Parathyroid adenoma (tissue), 2 donors: ENCODE data around the gene SSC4D.
"Not testable (repeated sequence)": the region's sequence is repeated elsewhere in the genome, so short reads cannot be mapped to it uniquely, and the experiment has no call there.

Experiments
- H2AFZ ChIP-seq: fragments of 300-600 bp; sonication (generic); one replicate; pipeline ENCODE4 v1.7.0; 2017; ENCODE audit warnings: antibody characterized with exemption, mild to moderate bottlenecking
- H3K27ac ChIP-seq: fragments of 300-600 bp; sonication (generic); one replicate; pipeline ENCODE4 v1.7.0; 2017
- H3K27me3 ChIP-seq: fragments of 300-600 bp; sonication (generic); one replicate; pipeline ENCODE4 v1.7.0; 2017; ENCODE audit warnings: low read length; ENCODE audit not compliant: control insufficient read depth, insufficient read depth
- H3K36me3 ChIP-seq: fragments of 300-600 bp; sonication (generic); one replicate; pipeline ENCODE4 v1.7.0; 2017; ENCODE audit warnings: low read length; ENCODE audit not compliant: control insufficient read depth, insufficient read depth
- H3K4me1 ChIP-seq: fragments of 300-600 bp; sonication (generic); one replicate; pipeline ENCODE4 v1.7.0; 2017; ENCODE audit warnings: control low read depth
- H3K4me2 ChIP-seq: fragments of 300-600 bp; sonication (generic); one replicate; pipeline ENCODE4 v1.7.0; 2017; ENCODE audit warnings: low read length
- H3K4me3 ChIP-seq: fragments of 300-600 bp; sonication (generic); one replicate; pipeline ENCODE4 v1.7.0; 2017; ENCODE audit warnings: low read depth, low read length
- H3K79me2 ChIP-seq: fragments of 300-600 bp; sonication (generic); one replicate; pipeline ENCODE4 v1.7.0; 2017; ENCODE audit warnings: control low read depth
- H3K9ac ChIP-seq: fragments of 300-600 bp; sonication (generic); one replicate; pipeline ENCODE4 v1.7.0; 2017; ENCODE audit warnings: mild to moderate bottlenecking
- H3K9me3 ChIP-seq: fragments of 300-600 bp; sonication (generic); one replicate; pipeline ENCODE4 v1.7.0; 2017; ENCODE audit warnings: low read length; ENCODE audit not compliant: control insufficient read depth
- TF ChIP-seq, protein P1 (sequence below): fragments of 300-600 bp; sonication (generic); IDR thresholded peaks from one replicate; pipeline ENCODE4 v1.7.0; 2017; ENCODE audit warnings: antibody characterized with exemption, mild to moderate bottlenecking
- donor health status: primary hyperparathyroidism.

Gene SSC4D

DNA sequence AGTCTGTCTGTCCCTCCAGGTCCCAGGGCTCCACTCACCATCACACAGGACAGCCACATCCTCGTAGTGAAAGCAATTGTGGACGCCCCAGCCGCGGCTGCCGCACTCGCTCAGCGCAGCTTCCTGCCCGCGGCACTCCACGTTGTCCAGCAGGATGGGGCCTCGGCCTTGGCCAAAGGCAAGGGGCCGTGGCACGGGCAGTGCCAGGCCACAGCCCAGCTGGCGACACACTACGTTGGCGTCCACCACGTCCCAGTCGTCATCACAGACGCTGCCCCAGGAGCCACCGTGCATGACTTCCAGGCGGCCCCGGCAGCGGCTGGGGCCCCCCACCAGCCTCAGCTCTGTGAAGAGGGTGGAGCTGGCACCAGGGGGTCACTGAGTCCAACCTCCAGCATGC is 9.2 kb downstream of the SSC4D start:
- H3K4me2 ChIP-seq: no peak overlapping the region
- TF ChIP-seq, protein P1, sequence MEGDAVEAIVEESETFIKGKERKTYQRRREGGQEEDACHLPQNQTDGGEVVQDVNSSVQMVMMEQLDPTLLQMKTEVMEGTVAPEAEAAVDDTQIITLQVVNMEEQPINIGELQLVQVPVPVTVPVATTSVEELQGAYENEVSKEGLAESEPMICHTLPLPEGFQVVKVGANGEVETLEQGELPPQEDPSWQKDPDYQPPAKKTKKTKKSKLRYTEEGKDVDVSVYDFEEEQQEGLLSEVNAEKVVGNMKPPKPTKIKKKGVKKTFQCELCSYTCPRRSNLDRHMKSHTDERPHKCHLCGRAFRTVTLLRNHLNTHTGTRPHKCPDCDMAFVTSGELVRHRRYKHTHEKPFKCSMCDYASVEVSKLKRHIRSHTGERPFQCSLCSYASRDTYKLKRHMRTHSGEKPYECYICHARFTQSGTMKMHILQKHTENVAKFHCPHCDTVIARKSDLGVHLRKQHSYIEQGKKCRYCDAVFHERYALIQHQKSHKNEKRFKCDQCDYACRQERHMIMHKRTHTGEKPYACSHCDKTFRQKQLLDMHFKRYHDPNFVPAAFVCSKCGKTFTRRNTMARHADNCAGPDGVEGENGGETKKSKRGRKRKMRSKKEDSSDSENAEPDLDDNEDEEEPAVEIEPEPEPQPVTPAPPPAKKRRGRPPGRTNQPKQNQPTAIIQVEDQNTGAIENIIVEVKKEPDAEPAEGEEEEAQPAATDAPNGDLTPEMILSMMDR: no peak
- H3K4me1 ChIP-seq: peaks cover 6% of the 10 kb centered on the region
- no peak overlapping the region for H3K27ac ChIP-seq
- H3K27me3 ChIP-seq: no peaks in the 10 kb centered on the region
- no peaks in the 10 kb centered on the region for H3K79me2 ChIP-seq
- no peak overlapping the region for H3K4me3 ChIP-seq
- H3K9me3 ChIP-seq: no peaks in the 10 kb centered on the region
- H3K9ac ChIP-seq: no peak overlapping the region
- no peak overlapping the region for H2AFZ ChIP-seq
- H3K36me3 ChIP-seq: no peaks in the 10 kb centered on the region

DNA sequence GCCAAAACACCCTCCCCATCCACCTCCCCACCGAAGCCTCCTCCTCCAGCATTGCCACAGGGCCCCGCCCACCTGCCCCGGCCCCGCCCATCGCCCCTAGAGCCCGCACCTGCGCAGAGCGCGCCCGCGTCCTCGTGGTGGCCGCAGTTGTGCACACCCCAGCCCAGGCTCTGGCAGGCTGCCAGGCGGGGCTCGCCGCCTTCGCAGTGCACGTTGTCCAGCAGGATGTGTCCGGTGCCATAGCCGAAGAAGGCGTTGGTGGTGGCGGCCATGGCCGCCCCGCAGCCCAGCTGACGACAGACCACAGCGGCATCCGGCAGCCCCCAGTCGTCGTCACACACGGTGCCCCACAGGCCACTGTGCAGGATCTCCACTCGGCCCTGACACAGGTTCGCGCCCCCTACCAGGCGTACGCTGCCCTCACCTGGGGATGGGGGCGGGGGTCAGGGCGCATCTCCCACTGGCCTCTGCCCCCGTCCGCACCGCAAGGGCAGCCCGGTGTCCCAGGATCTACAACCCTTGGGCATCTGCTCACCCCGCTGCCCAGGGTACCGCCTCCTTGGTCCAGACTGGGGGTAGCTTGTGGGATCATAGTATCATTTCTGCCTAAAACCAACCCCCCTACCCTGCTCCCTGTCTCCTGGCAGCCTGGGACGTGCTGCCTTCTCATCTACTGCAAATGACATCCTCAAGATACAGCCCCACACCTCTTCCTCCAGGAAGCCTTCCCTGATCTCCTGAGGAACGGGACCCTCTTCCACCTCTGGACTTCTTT is 11.9 kb downstream of the SSC4D start:
- peaks cover 6% of the 10 kb centered on the region for H3K4me1 ChIP-seq
- H3K27ac ChIP-seq: no peak overlapping the region
- H3K9ac ChIP-seq: no peak overlapping the region
- no peaks in the 10 kb centered on the region for H3K36me3 ChIP-seq
- H3K4me2 ChIP-seq: peak overlapping the region; percentile 74
- TF ChIP-seq, protein P1: no peak
- H3K4me3 ChIP-seq: peak overlapping the region; percentile 48
- H3K9me3 ChIP-seq: no peaks in the 10 kb centered on the region
- no peaks in the 10 kb centered on the region for H3K79me2 ChIP-seq
- no peaks in the 10 kb centered on the region for H3K27me3 ChIP-seq
- peak overlapping the region; percentile 77 for H2AFZ ChIP-seq

DNA sequence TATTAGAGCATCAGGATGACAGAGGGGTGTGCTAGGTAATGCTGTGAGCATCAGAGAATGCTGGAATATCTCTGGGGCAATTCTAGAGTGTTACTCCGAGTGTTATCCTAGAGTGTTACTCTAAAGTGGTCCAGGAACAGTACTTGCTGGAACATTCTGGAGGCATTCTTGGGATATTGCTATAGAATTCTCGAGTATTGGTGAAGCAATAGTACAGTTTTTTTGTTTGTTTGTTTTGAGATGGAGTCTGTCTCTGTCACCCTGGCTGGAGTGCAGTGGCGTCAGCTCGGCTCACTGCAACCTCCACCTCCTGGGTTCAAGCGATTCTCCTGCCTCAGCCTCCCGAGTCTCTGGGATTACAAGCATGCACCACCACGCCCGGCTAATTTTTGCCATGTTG is 12.6 kb downstream of the SSC4D start:
- Histone ChIP-seq H3K27ac (no peak overlapping the region), H3K4me2 (peak overlapping the region; percentile 74), H3K27me3 (no peaks in the 10 kb centered on the region), H3K79me2 (no peaks in the 10 kb centered on the region), H3K4me1 (peaks cover 6% of the 10 kb centered on the region), H2AFZ (peak overlapping the region; percentile 77), H3K9me3 (no peaks in the 10 kb centered on the region), H3K36me3 (no peaks in the 10 kb centered on the region), H3K4me3 (no peak overlapping the region), H3K9ac (no peak overlapping the region)
- TF ChIP-seq, protein P1: no peak

DNA sequence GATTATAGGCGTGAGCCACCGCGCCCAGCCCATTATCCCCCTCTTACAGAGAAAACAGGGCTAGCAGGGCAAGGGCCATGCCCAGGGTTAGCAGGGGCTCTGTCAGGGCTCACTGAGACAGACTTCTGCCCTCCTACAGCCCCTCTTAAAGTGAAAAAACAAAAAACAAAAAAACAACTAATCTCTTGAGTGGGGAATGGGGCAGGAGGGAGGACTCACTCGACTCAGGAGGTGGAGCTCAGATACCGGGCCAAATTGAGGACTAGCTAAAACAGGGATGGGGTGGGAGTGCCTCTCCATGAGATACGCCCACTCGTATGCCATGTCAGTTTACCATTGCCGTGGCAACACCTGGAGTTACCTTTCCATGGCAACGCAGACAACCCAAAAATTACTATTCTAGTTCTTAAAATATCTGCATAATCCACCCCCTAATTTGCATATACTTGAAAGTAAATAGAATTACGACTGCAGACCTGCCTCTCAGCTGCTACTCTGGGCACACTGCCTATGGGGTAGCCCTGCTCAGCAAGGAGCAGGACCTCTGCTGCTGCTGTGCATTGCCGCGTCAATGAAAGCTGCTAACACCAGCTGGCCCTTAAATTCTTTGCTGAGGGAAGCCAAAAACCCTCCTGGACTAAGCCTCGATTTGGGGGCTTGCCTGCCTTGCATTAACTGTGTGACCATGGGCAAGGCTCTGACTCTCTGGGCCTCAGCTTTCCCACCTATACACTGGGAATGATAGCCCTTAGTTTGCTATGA is 13.4 kb downstream of the SSC4D start:
- no peak overlapping the region for H2AFZ ChIP-seq
- no peak overlapping the region for H3K4me3 ChIP-seq
- no peaks in the 10 kb centered on the region for H3K79me2 ChIP-seq
- peaks cover 6% of the 10 kb centered on the region for H3K4me1 ChIP-seq
- TF ChIP-seq, protein P1: no peak
- H3K9me3 ChIP-seq: no peaks in the 10 kb centered on the region
- H3K27me3 ChIP-seq: no peaks in the 10 kb centered on the region
- no peak overlapping the region for H3K4me2 ChIP-seq
- no peak overlapping the region for H3K27ac ChIP-seq
- no peaks in the 10 kb centered on the region for H3K36me3 ChIP-seq
- no peak overlapping the region for H3K9ac ChIP-seq

DNA sequence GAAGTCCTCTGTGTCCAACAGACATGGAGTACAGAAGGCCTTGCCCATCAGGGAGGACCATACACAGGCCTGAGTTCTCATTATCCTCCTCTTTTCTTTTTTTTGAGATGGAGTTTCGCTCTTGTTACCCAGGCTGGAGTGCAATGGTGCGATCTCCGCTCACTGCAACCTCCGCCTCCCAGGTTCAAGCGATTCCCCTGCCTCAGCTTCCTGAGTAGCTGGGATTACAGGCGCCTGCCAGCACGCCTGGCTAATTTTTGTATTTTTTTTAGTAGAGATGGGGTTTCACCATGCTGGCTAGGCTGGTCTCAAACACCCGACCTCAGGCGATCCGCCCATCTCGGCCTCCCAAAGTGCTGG is 13.9 kb downstream of the SSC4D start:
- not testable (repeated sequence) for H3K4me3 ChIP-seq, H3K4me2 ChIP-seq, H3K27me3 ChIP-seq, H2AFZ ChIP-seq, H3K9ac ChIP-seq, H3K4me1 ChIP-seq, H3K9me3 ChIP-seq, H3K36me3 ChIP-seq, H3K79me2 ChIP-seq, H3K27ac ChIP-seq
